GM21381 (cell line): ENCODE measurements around the gene LMO1.
A peak's percentile ranks its signal among the peaks of the same experiment; 100 is the strongest.

Source experiments
- ATAC-seq: cut with Tn5 transposase; IDR thresholded peaks from one replicate; pipeline ENCODE4 v1.9.1; 2021; ENCODE audit warnings: mild to moderate bottlenecking, moderate library complexity; ENCODE audit not compliant: unreplicated experiment

Gene LMO1

GRCh38 chr11:8229299-8230177 is 34.1 kb downstream of the LMO1 start:
- no peak for ATAC-seq

GRCh38 chr11:8228231-8228630 is 35.4 kb downstream of the LMO1 start:
- no peak for ATAC-seq

GRCh38 chr11:8227156-8228152 is 36.2 kb downstream of the LMO1 start:
- no peak for ATAC-seq

- no peak for ATAC-seq
These were observed 38.1 kb downstream of the LMO1 start for GRCh38 chr11:8225589-8226036.

GRCh38 chr11:8224711-8225110 is 39.0 kb downstream of the LMO1 start:
- ATAC-seq = no peak

- no peak for ATAC-seq
These were observed 39.5 kb downstream of the LMO1 start for GRCh38 chr11:8224161-8224591.

GRCh38 chr11:8223513-8223900 is 40.2 kb downstream of the LMO1 start:
- no peak for ATAC-seq

GRCh38 chr11:8222820-8223512 is 40.7 kb downstream of the LMO1 start:
- ATAC-seq = no peak

GRCh38 chr11:8221917-8222495 is 41.7 kb downstream of the LMO1 start:
- ATAC-seq = no peak

- ATAC-seq = no peak
These were observed 42.5 kb downstream of the LMO1 start for GRCh38 chr11:8221046-8221723.

- no peak for ATAC-seq
These were observed 43.2 kb downstream of the LMO1 start for GRCh38 chr11:8220261-8221045.

- peak; percentile 56 for ATAC-seq
These were observed 44.2 kb downstream of the LMO1 start for GRCh38 chr11:8219257-8220021.

GRCh38 chr11:8218840-8219239 is 44.8 kb downstream of the LMO1 start:
- no peak for ATAC-seq

GRCh38 chr11:8218409-8218808 is 45.3 kb downstream of the LMO1 start:
- ATAC-seq = no peak

- no peak for ATAC-seq
These were observed 45.8 kb downstream of the LMO1 start for GRCh38 chr11:8217926-8218325.

GRCh38 chr11:8217136-8217535 is 46.5 kb downstream of the LMO1 start:
- ATAC-seq = no peak

- ATAC-seq = no peak
These were observed 50.3 kb downstream of the LMO1 start for GRCh38 chr11:8213376-8213775.

- no peak for ATAC-seq
These were observed 54.4 kb downstream of the LMO1 start for GRCh38 chr11:8209208-8209807.
